IPS DF 4.7 (cell line): ENCODE data around the gene NBPF1.
"Not testable (repeated sequence)": the region's sequence is repeated elsewhere in the genome, so short reads cannot be mapped to it uniquely, and the experiment has no call there.

Experiments
- DNase-seq: peaks from one replicate; pipeline ENCODE4 v3.0.0-alpha.2; 2013; ENCODE audit warnings: low spot score; ENCODE audit errors: extremely low read depth

The NBPF1 gene

DNA sequence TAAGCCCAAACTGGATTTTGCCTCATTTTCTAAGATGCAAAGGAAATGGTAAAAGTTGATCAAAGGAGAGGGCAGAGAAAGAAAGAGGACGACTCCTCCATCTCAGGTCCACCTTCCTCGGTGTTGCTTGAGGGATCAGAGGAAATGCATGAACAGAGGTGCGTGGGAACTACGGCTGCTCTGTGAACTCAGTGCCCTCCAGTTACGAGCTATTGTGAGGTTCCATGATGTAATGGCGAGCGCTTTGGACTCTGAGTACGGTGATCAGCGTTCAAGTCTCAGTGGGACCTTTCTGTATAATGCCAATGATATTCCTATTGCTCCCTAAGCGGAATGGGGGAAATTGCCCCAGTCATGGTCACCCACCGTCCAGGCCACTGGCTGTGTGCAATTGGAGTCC lies 60.1 kb downstream of the NBPF1 start:
- DNase-seq: not testable (repeated sequence)

DNA sequence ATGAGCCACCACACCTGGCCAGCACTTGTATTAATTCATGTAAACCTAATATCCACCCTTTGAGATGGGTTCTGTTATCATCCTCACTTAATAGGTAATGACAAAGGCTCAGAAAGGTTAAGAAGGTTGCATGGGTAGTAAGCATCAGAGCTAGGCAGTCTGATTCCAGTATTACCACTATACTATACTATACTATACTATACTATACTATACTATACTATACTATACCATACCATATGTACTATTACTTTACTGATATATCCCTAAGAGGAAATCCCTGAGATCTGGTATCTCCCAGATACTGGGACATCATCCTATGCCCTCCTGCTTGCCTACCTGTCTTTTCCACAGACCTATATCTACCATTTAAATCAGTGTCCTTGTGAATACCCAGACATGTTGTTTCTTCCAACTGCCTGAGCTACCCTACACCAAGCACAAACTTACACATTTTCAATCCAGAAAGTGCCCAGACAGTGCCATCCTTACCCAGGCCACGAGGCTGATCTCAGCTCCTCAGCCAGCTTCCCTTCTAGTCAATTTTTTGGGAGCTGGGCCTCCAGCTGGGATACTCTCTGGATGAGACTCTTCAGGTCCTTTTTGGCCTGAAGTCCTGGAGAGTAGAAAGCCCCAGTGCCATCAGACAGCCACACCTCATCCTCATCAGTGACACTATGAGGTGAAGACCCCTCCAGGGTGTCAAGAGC lies 63.0 kb downstream of the NBPF1 start:
- not testable (repeated sequence) for DNase-seq

DNA sequence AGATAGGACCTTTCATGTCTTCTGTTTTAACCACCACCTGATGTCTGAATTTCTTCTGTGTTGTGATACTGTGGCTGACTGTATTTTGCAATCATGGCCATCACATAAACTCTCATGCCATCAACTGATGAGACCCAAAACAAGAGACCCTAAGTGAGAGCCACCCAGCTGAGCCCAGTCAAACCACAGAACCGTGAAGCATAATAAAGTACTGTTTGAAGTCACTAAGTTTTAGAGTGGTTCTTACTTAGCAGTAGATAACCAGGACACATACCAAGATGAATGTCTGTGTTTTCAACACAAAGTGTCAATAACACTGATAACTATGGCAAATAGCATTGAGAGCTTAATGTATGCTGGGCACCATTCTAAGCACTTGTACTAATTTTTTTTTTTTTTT lies 63.8 kb downstream of the NBPF1 start:
- DNase-seq: not testable (repeated sequence)

DNA sequence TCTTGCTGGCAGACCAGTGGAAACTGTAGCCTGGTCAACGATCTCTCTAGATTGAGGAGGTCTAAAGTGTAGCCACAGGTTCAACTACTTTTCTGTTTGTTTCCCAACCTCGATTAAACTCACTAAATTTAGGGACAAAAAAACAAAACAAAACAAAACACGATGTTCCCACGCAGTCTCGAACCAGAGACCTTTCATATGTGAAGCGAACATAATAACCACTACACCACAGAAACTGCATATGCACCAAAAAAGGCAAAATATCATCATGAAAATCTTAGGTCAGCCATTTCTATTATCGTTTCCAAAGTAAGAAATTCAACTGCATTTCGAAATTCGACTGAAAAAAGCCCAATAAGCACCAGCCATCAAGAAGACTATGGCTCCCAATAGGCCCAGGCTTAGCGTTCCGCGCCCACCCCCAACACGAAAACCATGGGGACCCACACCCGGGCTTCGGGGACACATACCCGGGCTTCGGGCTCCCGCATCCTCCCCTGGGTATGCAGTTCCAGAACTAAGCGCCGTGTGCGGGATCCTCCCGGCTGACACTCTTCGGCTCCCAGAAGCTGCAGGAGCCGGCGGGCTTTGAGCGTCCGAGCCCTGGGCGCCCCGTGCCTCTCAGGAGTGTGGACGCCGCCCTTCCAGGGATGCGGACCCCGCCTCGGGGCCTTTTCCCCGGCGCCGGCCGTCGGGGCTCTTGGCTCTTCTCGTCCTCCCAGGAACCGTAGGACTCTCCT lies 65.7 kb downstream of the NBPF1 start:
- DNase-seq: not testable (repeated sequence)

DNA sequence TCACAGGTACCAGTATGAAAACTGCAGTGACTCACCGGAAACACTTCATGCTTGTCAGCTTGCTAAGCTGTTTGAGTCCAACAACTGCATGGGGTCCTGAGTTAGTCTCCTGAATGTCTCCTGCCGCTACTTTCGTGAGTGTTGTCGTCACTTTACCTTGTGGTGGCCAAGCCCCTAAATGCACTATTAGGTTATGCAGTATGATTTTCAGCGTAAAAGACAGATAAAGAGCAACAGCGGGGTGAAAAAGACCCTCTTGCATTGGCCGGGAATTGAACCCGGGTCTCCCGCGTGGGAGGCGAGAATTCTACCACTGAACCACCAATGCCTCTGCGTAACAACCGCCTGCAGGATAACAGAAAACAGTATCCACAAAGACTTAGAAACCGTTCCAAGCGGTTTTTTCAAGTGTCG lies 67.7 kb downstream of the NBPF1 start:
- not testable (repeated sequence) for DNase-seq

DNA sequence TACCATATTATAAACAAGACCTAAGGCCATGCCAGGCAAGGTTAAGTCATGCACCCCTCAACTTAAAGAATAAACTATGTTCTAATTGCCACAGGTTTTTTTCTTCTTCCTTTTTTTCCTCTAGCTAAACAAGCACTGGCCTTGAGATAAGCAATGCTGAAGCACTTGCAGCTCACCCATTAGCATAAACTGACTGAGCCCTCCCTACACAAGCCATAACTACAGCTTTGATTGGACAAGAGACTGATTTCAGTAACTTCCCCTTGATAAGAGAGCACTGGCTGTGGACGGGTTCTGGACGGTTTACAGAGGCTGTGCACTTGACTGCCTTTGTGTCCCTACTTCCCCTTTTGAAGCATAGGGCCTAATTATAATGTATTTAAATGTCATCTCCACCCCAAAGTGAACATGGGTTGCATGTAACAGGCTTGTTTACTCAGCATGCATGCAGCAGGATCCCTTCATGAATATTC lies 72.9 kb downstream of the NBPF1 start:
- DNase-seq: not testable (repeated sequence)

DNA sequence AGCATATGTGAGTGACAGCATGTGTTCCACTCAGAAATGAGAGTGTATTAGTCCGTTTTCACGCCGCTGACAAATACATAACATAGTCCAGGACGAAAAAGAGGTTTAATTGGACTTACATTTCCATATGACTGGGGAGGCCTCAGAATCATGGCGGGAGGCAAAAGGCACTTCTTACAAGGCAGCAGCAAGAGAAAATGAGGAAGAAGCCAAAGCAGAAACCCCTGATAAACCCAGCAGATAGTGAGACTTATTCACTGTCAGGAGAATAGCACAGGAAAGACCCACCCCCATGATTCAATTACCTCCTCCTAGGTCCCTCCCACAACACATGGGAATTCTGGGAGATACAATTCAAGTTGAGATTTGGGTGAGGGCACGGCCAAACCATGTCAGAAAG lies 75.8 kb downstream of the NBPF1 start:
- not testable (repeated sequence) for DNase-seq

DNA sequence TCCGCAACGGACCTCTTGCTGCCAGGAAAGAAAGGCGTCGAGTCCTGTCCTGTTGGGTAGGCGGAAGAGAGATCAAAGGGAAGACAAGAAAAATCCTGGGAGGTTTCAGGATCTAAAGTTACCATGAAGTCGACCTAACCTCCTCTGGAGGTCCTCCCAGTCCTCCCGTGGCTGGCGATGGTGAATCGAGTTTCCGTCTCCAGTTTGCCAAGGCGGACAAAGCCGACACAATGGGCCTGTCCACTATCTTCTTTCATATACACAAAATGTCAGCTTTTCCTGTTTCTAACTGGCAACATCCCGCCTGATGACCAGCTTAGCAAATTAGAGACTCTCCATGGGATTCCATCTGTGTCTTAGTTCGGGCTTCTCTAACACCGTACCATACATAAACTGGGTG lies 76.6 kb downstream of the NBPF1 start:
- not testable (repeated sequence) for DNase-seq

DNA sequence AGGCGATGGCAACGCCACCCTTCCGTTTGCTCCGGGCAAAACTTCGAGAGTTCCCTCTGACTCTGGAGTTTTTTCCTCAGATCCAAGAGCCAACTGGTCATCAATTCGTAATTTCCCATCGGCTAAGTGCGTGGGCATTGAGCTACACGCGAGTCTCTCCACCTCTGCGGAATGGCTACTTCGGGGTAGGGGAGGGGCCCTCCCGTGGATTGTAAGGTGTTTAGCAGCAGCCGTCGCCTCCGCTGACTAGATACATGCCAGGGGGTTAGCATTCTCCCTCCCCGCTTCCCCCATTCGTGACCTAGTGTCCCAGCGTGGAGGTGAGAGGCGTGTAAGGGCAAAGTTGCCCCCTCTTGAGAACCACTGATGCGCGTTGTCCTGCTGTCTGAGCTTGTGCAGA lies 77.5 kb downstream of the NBPF1 start:
- not testable (repeated sequence) for DNase-seq

DNA sequence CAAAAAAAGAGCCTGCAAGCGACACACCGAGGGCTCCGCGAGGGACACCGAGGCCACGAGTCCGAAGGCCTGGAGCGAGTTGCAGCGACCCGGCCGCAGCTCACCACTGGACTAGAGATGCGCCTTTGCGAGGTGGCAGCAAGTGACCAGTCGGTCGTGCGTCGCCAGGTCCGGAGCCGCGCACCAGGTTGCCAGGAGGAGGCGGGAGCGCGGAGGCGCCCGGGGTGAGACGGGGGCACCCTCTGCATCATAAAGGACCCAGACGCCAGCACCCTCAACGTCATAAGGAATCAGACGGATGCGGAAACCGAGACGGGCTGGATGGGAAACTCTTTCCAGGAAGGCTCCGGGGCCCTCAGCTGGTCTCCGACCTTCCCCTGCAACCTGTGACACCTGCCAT lies 77.9 kb downstream of the NBPF1 start:
- DNase-seq: not testable (repeated sequence)

DNA sequence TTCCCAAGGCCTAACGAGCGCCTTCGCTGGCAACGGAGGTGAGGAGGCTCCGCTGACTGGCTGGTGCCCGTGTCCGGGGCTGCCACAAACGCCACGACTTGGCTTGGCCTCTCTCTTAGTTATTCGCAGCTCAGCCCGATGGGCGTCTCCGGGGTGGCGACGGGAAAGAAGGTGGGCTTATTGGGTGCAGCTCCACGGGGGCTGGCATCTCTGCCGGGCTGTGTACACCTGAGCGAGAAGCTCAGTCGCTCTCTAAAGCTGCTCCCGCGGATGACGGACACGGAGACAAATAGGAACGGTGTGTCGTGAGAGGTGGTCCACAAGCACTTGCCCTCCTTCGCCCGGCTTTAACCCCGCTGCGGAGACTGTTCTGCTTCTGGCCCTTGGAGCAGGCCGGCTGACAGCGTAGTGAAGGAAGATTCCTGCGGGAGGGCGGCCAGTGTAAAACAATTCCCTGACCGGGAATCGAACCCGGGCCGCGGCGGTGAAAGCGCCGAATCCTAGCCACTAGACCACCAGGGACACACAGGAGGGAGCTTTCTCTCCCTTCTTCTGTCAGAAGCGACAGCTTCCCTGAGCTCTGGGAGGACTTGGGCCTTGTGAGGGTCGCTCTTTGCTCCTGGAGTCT lies 78.4 kb downstream of the NBPF1 start:
- not testable (repeated sequence) for DNase-seq

DNA sequence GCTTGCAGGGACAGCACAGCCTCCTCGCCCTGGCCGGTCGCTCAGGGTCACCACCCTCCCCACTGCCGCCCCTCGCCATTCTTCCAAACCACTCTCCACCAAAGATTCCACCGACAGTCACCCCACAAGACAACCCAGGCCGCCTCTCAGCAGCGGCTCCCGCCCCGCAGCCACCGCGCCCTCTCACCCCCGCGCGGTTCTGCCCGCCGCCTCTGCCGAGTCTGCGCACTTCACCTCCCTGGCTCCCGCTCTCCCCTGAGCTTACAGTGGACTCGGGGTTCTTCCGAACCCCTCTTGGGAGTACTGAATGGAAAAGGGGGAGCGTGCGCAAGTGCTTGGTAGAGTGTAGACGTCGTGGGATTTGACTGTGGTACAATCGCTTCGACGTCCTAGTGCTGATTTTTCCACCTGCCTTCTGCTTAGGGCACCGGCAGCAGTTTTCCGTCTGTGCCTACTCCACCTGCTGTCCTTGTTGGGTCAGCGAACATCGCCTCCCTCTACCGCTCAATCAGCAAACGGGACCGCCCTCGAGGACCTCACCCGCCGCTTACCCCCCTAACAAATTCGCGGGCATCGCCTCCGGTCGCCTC lies 79.0 kb downstream of the NBPF1 start:
- DNase-seq: not testable (repeated sequence)

DNA sequence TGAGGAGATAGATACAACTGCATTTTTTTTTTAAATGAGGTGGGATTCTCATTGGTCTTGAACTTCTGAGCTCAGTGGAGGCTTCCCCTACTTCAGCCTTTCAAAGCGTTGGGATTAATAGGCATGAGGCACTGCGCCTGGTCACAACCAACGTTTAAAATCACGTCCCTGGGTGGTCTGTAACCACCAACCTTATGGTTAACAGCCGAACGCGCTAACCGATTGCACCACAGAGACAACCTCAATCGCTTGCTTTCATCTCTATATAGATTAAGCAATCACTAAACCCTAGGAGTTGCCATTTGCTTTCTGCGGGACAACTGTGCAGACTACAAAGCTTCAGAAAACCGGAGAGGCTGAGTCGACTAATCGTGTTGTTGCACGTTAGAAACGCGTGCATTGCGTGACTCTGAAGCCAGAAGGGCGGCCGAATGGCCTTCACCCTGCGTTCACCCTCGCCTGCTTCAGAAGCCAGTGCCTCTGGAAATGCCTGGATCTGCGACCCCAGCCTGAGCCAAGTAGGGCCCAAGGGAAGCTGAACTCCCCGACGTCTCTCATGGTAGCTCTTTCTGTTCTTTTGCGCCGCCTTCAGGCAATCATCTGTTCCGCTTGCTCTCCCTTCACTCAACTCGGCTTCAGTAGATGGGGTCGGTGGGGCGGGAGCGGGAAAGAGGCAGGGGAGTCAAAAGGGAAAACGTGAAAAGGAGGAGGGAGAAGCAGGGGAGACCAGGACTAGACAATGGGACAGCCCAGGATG lies 81.0 kb downstream of the NBPF1 start:
- DNase-seq: not testable (repeated sequence)

DNA sequence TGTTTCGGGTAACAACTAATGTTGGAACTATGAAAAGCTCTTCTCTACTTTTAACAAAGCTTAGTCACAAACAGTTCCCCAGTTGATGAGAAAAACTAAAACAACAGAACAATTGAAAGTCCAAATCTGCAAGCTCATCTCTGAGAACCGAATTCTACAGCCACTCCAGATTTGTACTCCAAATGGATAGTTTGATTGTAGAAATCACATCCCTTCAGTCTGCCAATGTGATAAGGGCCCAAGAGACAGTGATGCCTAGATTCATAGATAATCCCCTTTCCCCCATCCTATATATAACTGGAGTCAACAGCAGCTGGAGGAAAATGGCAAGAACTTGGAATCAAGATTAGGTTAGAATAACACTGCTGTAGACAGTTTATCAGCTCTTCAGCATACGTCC lies 85.0 kb downstream of the NBPF1 start:
- not testable (repeated sequence) for DNase-seq

DNA sequence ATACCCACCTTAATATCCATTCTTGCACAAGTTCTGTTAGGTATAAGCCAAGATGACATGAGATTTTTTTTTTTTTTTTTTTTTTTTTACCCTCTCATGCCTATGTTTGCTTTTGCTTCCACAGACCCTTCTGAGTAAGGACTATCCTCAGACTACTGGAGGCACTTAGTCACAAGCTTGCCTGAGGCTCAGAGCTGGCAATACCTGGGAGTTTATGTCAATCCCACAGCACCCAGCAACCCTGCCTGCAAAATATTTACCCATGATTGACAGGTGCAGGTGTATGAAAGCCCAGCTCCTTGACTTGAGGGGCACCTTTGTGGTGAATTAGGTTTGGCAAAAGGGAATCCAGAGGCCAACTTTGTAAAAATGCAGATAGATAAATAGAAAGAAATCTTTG lies 87.6 kb downstream of the NBPF1 start:
- not testable (repeated sequence) for DNase-seq

DNA sequence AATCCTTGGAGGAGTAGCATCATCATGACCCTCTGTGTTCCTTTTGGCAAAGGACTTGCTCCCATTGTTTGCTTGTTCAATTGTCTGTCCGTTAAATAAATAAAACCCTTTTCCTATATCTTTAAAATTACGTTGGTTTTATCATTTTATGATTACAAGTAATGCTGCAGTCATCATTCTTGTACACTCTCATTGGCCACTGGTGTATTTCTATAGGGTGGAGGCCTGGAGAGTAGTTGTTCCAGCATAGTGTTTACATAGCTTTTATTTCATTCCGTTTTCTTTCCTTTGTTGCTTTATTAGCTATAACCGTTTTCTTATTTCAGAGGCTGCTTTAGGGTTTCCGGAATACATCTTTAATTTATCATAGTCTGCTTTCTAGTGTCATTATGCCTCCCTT lies 91.7 kb downstream of the NBPF1 start:
- not testable (repeated sequence) for DNase-seq

DNA sequence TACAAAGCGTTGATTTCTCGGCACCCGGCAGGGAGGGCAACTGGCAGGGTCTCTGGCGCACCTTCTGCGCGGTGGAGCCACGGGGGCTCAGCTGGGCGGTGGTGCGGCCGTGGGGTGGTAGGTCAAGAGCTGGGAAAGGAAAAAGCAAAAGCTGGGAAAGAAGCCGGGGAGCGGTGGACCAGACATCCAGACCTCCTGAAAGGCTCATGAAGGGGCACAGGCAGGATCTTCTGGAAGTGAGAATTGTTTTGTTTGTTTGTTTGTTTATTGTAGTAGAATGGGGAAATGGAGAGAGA lies 92.1 kb downstream of the NBPF1 start:
- no peak for DNase-seq

DNA sequence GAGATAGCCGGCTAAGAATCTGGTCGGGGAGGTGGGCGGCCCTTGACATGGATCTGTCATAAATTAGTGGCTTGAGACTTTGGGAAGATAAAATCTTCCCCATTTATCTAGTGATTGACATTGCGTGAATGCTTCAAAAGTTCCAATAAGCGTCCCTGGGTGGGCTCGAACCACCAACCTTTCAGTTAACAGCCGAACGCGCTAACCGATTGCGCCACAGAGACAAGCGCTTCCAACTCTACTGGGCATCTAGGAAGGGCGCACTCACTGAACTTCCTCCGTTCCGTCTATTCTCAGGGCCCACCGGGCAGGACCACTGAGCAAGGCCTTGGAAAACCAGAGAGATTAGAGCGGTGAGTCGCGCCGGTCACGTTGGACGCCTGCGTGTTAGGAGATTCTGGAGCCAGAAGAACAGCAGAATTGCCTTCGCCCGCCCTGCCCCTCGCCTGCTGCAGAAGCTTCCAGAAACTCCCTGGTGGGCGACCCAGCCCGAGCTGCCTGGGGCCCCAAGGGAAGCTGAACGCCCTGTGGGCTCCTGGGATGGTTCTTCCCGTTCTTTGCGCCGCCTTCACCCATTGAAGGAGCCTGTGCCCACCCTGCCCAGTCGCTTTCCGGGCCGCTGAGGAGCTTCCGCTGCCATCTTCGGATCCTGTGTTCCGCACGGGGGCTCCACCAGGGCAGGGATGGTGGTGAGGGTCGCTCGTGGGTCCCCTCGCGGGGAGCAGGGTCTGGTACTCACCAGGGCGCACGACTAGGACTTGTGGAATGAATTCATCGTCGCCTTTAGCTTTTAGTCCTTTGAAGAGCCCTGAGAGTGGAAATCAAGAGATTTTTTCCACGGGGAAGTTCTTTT lies 92.7 kb downstream of the NBPF1 start:
- DNase-seq: not testable (repeated sequence)

DNA sequence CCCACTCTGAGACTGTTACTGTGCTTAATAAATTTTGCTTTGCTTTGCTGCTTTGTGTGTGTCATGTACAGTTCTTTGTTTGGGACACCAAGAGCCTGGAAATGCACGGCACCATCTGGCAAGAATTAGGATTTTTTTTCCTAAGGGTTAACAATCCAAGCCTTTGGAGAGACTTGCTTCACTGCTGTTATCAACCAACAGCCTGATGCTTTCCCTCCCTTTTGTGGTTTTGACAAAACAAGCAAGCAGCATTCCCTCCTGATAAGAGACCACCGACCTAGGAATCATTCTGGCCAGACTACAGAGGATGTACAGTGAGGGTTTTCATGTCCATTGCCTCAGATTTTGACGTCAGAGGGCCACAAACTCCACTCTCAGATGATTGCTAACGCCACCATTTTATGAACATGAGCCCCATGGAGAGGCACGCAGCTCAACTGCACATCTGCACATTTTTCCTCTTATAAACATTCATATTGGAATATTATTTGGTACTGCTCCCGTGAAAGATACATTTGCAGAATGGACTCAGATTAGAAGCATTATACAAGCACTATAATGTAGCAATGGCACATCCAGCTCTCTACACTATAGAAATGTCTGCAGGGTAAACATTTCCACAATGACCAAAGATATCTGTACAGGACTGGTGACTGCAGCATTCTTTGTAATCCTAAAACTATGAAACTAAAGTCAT lies 94.0 kb downstream of the NBPF1 start:
- DNase-seq: not testable (repeated sequence)

DNA sequence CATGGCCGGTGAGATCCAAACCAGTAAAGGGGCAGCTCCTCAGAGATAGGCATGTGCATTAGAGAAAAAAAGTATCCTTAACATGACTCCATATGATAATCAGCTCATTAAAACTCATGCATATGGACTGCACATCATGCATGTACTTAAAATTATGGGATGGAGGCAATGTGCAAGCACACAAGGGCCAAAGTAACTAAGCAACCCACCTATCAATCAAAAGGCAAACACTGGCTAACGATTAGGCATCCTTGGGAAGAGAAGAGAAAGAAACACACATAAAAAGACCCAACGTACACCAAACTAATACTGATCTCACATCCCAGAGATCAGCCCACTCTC lies 94.5 kb downstream of the NBPF1 start:
- DNase-seq: not testable (repeated sequence)
